GM12878 (cell line): ENCODE data around the gene PDCD1LG2.

Source experiments
- EP300 ChIP-seq, 2 experiments: fragments of 150-350 bp in 1 of 2; IDR thresholded peaks; 2 replicates each; pipeline ENCODE4 v1.6.1; 2011 to 2012; ENCODE audit warnings: low read depth in 2 of 2, low read length in 2 of 2, borderline replicate concordance in 1 of 2, improper control_type of control experiment in 1 of 2, inconsistent platforms in 1 of 2; ENCODE audit not compliant: control insufficient read depth in 1 of 2
- EZH2 ChIP-seq: IDR thresholded peaks from 2 replicates; pipeline ENCODE4 v1.6.1; 2012; ENCODE audit warnings: low read depth, mild to moderate bottlenecking, control low read depth, inconsistent platforms, low read length, borderline replicate concordance; ENCODE audit not compliant: control insufficient read depth
- POLR2A ChIP-seq: IDR thresholded peaks from 2 replicates; pipeline ENCODE4 v1.6.1; 2011; ENCODE audit warnings: low read depth, mild to moderate bottlenecking, low read length
- RAD21 ChIP-seq: IDR thresholded peaks from 2 replicates; pipeline ENCODE4 v1.6.1; 2011; ENCODE audit warnings: mild to moderate bottlenecking, low read depth, low read length, moderate library complexity; ENCODE audit not compliant: insufficient read depth
- SMAD1 ChIP-seq: fragments of 450-650 bp; IDR thresholded peaks from 2 replicates; pipeline ENCODE4 v1.6.1; 2018; ENCODE audit warnings: mild to moderate bottlenecking, low read depth; ENCODE audit not compliant: partially characterized antibody
- SPI1 ChIP-seq: IDR thresholded peaks from 2 replicates; pipeline ENCODE4 v1.6.1; 2011; ENCODE audit warnings: low read depth, mild to moderate bottlenecking, low read length, moderate library complexity, borderline replicate concordance; ENCODE audit not compliant: insufficient read depth
- TAF1 ChIP-seq: IDR thresholded peaks from 2 replicates; pipeline ENCODE4 v1.6.1; 2011; ENCODE audit warnings: mild to moderate bottlenecking, low read depth, low read length, borderline replicate concordance
- TF ChIP-seq, protein P1 (sequence below): fragments of 450-650 bp; IDR thresholded peaks from 2 replicates; pipeline ENCODE4 v1.6.1; 2017; ENCODE audit warnings: mild to moderate bottlenecking, moderate library complexity
- TF ChIP-seq, protein P2 (sequence below), 3 experiments: IDR thresholded peaks in 2 of 3; conservative IDR thresholded peaks in 1 of 3; 2 replicates each; pipeline ENCODE4 v1.5.1; 2011; ENCODE audit warnings: low read depth in 3 of 3, low read length in 3 of 3, mild to moderate bottlenecking in 3 of 3, control low read depth in 2 of 3, moderate library complexity in 2 of 3, inconsistent platforms in 1 of 3, mixed read lengths in 1 of 3; ENCODE audit not compliant: control insufficient read depth in 2 of 3, insufficient read depth in 1 of 3; ENCODE audit errors: extremely low read depth in 1 of 3
- TF ChIP-seq, protein P3 (sequence below): fragments of 450-650 bp; IDR thresholded peaks from 2 replicates; pipeline ENCODE4 v1.6.1; 2017; ENCODE audit warnings: antibody characterized with exemption, mild to moderate bottlenecking, moderate library complexity

DNA sequence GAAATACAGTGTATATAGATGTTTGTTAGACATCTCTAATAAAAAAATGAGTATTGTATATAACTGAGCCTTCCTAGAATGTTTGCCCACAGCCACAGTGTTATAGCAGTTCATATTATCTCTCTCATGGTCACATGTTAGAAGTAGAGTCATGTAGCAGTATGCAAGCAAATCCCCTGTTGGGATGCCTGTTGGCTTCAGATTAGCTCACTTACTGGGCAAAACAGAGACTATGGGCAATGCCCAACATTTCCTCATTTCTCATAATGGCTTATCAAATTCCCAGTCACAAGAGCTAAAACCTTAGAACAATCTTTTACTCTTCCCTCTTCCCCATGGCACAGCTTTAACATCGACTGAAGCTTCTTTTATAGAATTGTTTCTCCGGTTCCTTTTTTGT, 27.0 kb upstream of the PDCD1LG2 start:
- TF ChIP-seq SMAD1 (no peak), RAD21 (no peak), POLR2A (no peak), EP300 (IDR thresholded peaks at IDR 0.05; ENCODE audit: borderline replicate concordance in 1 of 2, control insufficient read depth in 1 of 2, low read depth in 2 of 2, low read length in 2 of 2) (no peak), TAF1 (no peak), SPI1 (no peak), EZH2 (no peak)
- TF ChIP-seq, protein P1, sequence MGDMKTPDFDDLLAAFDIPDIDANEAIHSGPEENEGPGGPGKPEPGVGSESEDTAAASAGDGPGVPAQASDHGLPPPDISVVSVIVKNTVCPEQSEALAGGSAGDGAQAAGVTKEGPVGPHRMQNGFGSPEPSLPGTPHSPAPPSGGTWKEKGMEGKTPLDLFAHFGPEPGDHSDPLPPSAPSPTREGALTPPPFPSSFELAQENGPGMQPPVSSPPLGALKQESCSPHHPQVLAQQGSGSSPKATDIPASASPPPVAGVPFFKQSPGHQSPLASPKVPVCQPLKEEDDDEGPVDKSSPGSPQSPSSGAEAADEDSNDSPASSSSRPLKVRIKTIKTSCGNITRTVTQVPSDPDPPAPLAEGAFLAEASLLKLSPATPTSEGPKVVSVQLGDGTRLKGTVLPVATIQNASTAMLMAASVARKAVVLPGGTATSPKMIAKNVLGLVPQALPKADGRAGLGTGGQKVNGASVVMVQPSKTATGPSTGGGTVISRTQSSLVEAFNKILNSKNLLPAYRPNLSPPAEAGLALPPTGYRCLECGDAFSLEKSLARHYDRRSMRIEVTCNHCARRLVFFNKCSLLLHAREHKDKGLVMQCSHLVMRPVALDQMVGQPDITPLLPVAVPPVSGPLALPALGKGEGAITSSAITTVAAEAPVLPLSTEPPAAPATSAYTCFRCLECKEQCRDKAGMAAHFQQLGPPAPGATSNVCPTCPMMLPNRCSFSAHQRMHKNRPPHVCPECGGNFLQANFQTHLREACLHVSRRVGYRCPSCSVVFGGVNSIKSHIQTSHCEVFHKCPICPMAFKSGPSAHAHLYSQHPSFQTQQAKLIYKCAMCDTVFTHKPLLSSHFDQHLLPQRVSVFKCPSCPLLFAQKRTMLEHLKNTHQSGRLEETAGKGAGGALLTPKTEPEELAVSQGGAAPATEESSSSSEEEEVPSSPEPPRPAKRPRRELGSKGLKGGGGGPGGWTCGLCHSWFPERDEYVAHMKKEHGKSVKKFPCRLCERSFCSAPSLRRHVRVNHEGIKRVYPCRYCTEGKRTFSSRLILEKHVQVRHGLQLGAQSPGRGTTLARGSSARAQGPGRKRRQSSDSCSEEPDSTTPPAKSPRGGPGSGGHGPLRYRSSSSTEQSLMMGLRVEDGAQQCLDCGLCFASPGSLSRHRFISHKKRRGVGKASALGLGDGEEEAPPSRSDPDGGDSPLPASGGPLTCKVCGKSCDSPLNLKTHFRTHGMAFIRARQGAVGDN, result no peak
- TF ChIP-seq, protein P2, sequence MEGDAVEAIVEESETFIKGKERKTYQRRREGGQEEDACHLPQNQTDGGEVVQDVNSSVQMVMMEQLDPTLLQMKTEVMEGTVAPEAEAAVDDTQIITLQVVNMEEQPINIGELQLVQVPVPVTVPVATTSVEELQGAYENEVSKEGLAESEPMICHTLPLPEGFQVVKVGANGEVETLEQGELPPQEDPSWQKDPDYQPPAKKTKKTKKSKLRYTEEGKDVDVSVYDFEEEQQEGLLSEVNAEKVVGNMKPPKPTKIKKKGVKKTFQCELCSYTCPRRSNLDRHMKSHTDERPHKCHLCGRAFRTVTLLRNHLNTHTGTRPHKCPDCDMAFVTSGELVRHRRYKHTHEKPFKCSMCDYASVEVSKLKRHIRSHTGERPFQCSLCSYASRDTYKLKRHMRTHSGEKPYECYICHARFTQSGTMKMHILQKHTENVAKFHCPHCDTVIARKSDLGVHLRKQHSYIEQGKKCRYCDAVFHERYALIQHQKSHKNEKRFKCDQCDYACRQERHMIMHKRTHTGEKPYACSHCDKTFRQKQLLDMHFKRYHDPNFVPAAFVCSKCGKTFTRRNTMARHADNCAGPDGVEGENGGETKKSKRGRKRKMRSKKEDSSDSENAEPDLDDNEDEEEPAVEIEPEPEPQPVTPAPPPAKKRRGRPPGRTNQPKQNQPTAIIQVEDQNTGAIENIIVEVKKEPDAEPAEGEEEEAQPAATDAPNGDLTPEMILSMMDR (IDR thresholded peaks at IDR 0.05 in 2 of 3, conservative IDR thresholded peaks at IDR 0.05 in 1 of 3; ENCODE audit: control insufficient read depth in 2 of 3, extremely low read depth in 1 of 3, insufficient read depth in 1 of 3, low read depth in 3 of 3, low read length in 3 of 3), result no peak
- TF ChIP-seq, protein P3, sequence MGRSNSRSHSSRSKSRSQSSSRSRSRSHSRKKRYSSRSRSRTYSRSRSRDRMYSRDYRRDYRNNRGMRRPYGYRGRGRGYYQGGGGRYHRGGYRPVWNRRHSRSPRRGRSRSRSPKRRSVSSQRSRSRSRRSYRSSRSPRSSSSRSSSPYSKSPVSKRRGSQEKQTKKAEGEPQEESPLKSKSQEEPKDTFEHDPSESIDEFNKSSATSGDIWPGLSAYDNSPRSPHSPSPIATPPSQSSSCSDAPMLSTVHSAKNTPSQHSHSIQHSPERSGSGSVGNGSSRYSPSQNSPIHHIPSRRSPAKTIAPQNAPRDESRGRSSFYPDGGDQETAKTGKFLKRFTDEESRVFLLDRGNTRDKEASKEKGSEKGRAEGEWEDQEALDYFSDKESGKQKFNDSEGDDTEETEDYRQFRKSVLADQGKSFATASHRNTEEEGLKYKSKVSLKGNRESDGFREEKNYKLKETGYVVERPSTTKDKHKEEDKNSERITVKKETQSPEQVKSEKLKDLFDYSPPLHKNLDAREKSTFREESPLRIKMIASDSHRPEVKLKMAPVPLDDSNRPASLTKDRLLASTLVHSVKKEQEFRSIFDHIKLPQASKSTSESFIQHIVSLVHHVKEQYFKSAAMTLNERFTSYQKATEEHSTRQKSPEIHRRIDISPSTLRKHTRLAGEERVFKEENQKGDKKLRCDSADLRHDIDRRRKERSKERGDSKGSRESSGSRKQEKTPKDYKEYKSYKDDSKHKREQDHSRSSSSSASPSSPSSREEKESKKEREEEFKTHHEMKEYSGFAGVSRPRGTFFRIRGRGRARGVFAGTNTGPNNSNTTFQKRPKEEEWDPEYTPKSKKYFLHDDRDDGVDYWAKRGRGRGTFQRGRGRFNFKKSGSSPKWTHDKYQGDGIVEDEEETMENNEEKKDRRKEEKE, result no peak
